H1 (cell line): Measurements from ENCODE around the gene RGS14. TPM values are rescaled to one million over a fixed set of nuclear protein-coding genes. Genes with fewer than 3 reads are reported as not detected.

Experiments used
- CTCF ChIA-PET: fragments of 300-600 bp; sonication (Branson Sonifier 250); formaldehyde crosslinking; loops from one replicate; lab custom pipeline; 2021; ENCODE audit not compliant: partially characterized antibody; lab: Charles Lee
- POLR2A ChIA-PET: fragments of 300-600 bp; sonication (Branson Sonifier 250); formaldehyde crosslinking; loops from one replicate; lab custom pipeline; 2021; ENCODE audit warnings: inconsistent platforms; ENCODE audit not compliant: partially characterized antibody; lab: Charles Lee
- DNase-seq, 2 experiments: peaks; one replicate each; pipeline versions ENCODE4 v3.0.0 to v3.0.0-alpha.2; 2010 to 2022; ENCODE audit warnings: low spot score in 2 of 2, low read depth in 1 of 2, mixed read lengths in 1 of 2
- FAIRE-seq: peaks from 2 replicates; lab custom pipeline; 2011; peaks lifted over from hg19 to GRCh38; lab: Jason Lieb, UNC
- H2AFZ ChIP-seq: 2 replicates; pipeline ENCODE4 v1.8.1; 2012; ENCODE audit warnings: low read length, inconsistent platforms
- H2AK5ac ChIP-seq: 2 replicates; pipeline ENCODE4 v1.6.1; 2013; ENCODE audit warnings: low read depth, low read length
- H2BK120ac ChIP-seq: replicated peaks from 2 replicates; pipeline ENCODE3; 2013; ENCODE audit warnings: low read depth, low read length, inconsistent platforms
- H2BK12ac ChIP-seq: 2 replicates; pipeline ENCODE4 v1.6.1; 2013; ENCODE audit warnings: low read depth, low read length
- H2BK15ac ChIP-seq: 2 replicates; pipeline ENCODE4 v1.6.1; 2013; ENCODE audit warnings: low read length
- H2BK20ac ChIP-seq: 2 replicates; pipeline ENCODE4 v1.6.1; 2013; ENCODE audit warnings: low read length
- H2BK5ac ChIP-seq: 2 replicates; pipeline ENCODE4 v1.6.1; 2013; ENCODE audit warnings: low read depth, low read length
- H3K14ac ChIP-seq: 2 replicates; pipeline ENCODE4 v1.6.1; 2013; ENCODE audit warnings: inconsistent platforms; ENCODE audit not compliant: insufficient read length
- H3K18ac ChIP-seq: 2 replicates; pipeline ENCODE4 v1.6.1; 2013; ENCODE audit warnings: low read length; ENCODE audit errors: extremely low read depth
- H3K23ac ChIP-seq: 2 replicates; pipeline ENCODE4 v1.6.1; 2013; ENCODE audit warnings: inconsistent platforms; ENCODE audit not compliant: insufficient read length
- H3K23me2 ChIP-seq: 2 replicates; pipeline ENCODE4 v1.6.1; 2013; ENCODE audit warnings: low read depth, low read length
- H3K27ac ChIP-seq: 2 replicates; pipeline ENCODE4 v1.6.1; 2011; ENCODE audit warnings: low read depth, low read length, inconsistent platforms
- H3K27me3 ChIP-seq, 4 experiments: replicated peaks in 1 of 4; 1 replicate in 1 of 4; 2 replicates in 3 of 4; pipeline versions ENCODE4 v1.6.1 to v1.8.1; 2011 to 2013; ENCODE audit warnings: low read length in 3 of 4, mild to moderate bottlenecking in 3 of 4, inconsistent platforms in 2 of 4, mixed read lengths in 2 of 4, moderate library complexity in 1 of 4; ENCODE audit not compliant: control insufficient read depth in 3 of 4, insufficient read depth in 3 of 4; ENCODE audit errors: extremely low read depth in 1 of 4
- H3K36me3 ChIP-seq, 4 experiments: 2 replicates each; pipeline versions ENCODE4 v1.6.1 to v1.8.1; 2011 to 2013; ENCODE audit warnings: mild to moderate bottlenecking in 4 of 4, low read length in 3 of 4, moderate library complexity in 2 of 4, control low read depth in 1 of 4, inconsistent platforms in 1 of 4; ENCODE audit not compliant: insufficient read depth in 4 of 4, control insufficient read depth in 2 of 4
- H3K4ac ChIP-seq: replicated peaks from 2 replicates; pipeline ENCODE3; 2013; ENCODE audit warnings: low read length, low read depth, mixed read lengths, inconsistent platforms; ENCODE audit not compliant: insufficient read length
- H3K4me1 ChIP-seq, 4 experiments: replicated peaks in 1 of 4; 1 replicate in 1 of 4; 2 replicates in 3 of 4; pipeline versions ENCODE4 v1.6.1 to v1.8.1; 2011 to 2013; ENCODE audit warnings: low read length in 3 of 4, inconsistent platforms in 2 of 4, mixed read lengths in 1 of 4; ENCODE audit not compliant: insufficient read depth in 4 of 4, control insufficient read depth in 3 of 4
- H3K4me2 ChIP-seq, 2 experiments: 2 replicates each; pipeline versions ENCODE4 v1.6.1 to v1.8.1; 2011 to 2013; ENCODE audit warnings: low read depth in 2 of 2, low read length in 2 of 2, control low read depth in 1 of 2, inconsistent platforms in 1 of 2, mild to moderate bottlenecking in 1 of 2; ENCODE audit not compliant: insufficient read depth in 1 of 2
- H3K4me3 ChIP-seq, 4 experiments: fragments of 200-600, 300-600 bp in 1 of 4; sonication (generic), shearing (Covaris generic), sonication (Bioruptor Twin) in 1 of 4; 2 replicates each; pipeline versions ENCODE4 v1.5.1 to v1.8.1; 2011 to 2016; ENCODE audit warnings: low read length in 4 of 4, low read depth in 3 of 4, control low read depth in 2 of 4, inconsistent platforms in 2 of 4, mild to moderate bottlenecking in 2 of 4, mixed read lengths in 1 of 4, moderate library complexity in 1 of 4; ENCODE audit not compliant: insufficient read depth in 2 of 4; ENCODE audit errors: extremely low read depth in 1 of 4
- H3K56ac ChIP-seq: replicated peaks from 2 replicates; pipeline ENCODE3; 2013; ENCODE audit warnings: low read depth, mild to moderate bottlenecking, mixed read lengths, low read length, inconsistent platforms; ENCODE audit not compliant: insufficient read length
- H3K79me1 ChIP-seq: 2 replicates; pipeline ENCODE4 v1.6.1; 2013; ENCODE audit warnings: low read depth, low read length, control low read depth
- H3K79me2 ChIP-seq, 2 experiments: 2 replicates each; pipeline versions ENCODE4 v1.6.1 to v1.8.1; 2012 to 2013; ENCODE audit warnings: low read length in 2 of 2, mild to moderate bottlenecking in 2 of 2, inconsistent platforms in 1 of 2; ENCODE audit not compliant: insufficient read depth in 2 of 2, control insufficient read depth in 1 of 2
- H3K9ac ChIP-seq, 4 experiments: replicated peaks in 1 of 4; 1 replicate in 1 of 4; 2 replicates in 3 of 4; pipeline versions ENCODE4 v1.6.1 to v1.8.1; 2011 to 2013; ENCODE audit warnings: low read depth in 3 of 4, low read length in 3 of 4, control low read depth in 2 of 4, mild to moderate bottlenecking in 2 of 4, moderate library complexity in 2 of 4, inconsistent platforms in 1 of 4; ENCODE audit errors: extremely low read depth in 1 of 4
- H3K9me3 ChIP-seq, 2 experiments: 2 replicates each; pipeline versions ENCODE4 v1.6.1 to v1.8.1; 2012 to 2013; ENCODE audit warnings: mild to moderate bottlenecking in 2 of 2, moderate library complexity in 2 of 2, control low read depth in 1 of 2, inconsistent platforms in 1 of 2, low read depth in 1 of 2, low read length in 1 of 2, mixed read lengths in 1 of 2; ENCODE audit not compliant: insufficient read depth in 2 of 2
- H4K20me1 ChIP-seq, 2 experiments: replicated peaks in 1 of 2; 2 replicates each; pipeline versions ENCODE3 to v1.8.1; 2011 to 2013; ENCODE audit warnings: inconsistent platforms in 2 of 2, low read length in 2 of 2, mild to moderate bottlenecking in 1 of 2; ENCODE audit not compliant: insufficient read depth in 2 of 2, control insufficient read depth in 1 of 2
- H4K5ac ChIP-seq: 2 replicates; pipeline ENCODE4 v1.6.1; 2013; ENCODE audit warnings: low read length, low read depth, mixed read lengths, inconsistent platforms; ENCODE audit not compliant: insufficient read length
- H4K8ac ChIP-seq: 2 replicates; pipeline ENCODE4 v1.8.0; 2013; ENCODE audit warnings: mild to moderate bottlenecking, moderate library complexity, low read length, inconsistent platforms; ENCODE audit not compliant: insufficient read depth; ENCODE audit errors: extremely low read depth
- H4K91ac ChIP-seq: replicated peaks from 2 replicates; pipeline ENCODE3; 2013; ENCODE audit warnings: low read length, mixed read lengths, inconsistent platforms; ENCODE audit not compliant: insufficient read length
- CREB1 ChIP-seq: IDR thresholded peaks from 2 replicates; pipeline ENCODE4 v1.6.1; 2012; ENCODE audit warnings: inconsistent platforms
- JUN ChIP-seq: IDR thresholded peaks from 2 replicates; pipeline ENCODE4 v1.6.1; 2011; ENCODE audit warnings: low read depth, mild to moderate bottlenecking, improper control_type of control experiment, low read length
- KDM4A ChIP-seq: IDR thresholded peaks from one replicate; pipeline ENCODE4 v1.7.1; 2012; ENCODE audit warnings: low read depth, mild to moderate bottlenecking, moderate library complexity, low read length, inconsistent platforms; ENCODE audit not compliant: severe bottlenecking
- PHF8 ChIP-seq: fragments of 200-600 bp; sonication (generic); conservative IDR thresholded peaks from 2 replicates; pipeline ENCODE4 v1.7.1; 2012; ENCODE audit warnings: low read depth, mild to moderate bottlenecking, inconsistent platforms, low read length, moderate library complexity
- RXRA ChIP-seq: IDR thresholded peaks from 2 replicates; pipeline ENCODE4 v1.6.1; 2011; ENCODE audit warnings: low read depth, mild to moderate bottlenecking, low read length, moderate library complexity; ENCODE audit not compliant: insufficient read depth
- SIN3A ChIP-seq, 2 experiments: IDR thresholded peaks in 1 of 2; conservative IDR thresholded peaks in 1 of 2; 2 replicates each; pipeline ENCODE4 v1.6.1; 2011 to 2012; ENCODE audit warnings: low read length in 2 of 2, improper control_type of control experiment in 1 of 2, low read depth in 1 of 2, mild to moderate bottlenecking in 1 of 2
- SIRT6 ChIP-seq: IDR thresholded peaks from one replicate; pipeline ENCODE4 v1.7.1; 2012; ENCODE audit warnings: low read length, inconsistent platforms
- SP4 ChIP-seq: IDR thresholded peaks from 2 replicates; pipeline ENCODE4 v1.6.1; 2012; ENCODE audit warnings: low read length, inconsistent platforms
- TEAD4 ChIP-seq: IDR thresholded peaks from 2 replicates; pipeline ENCODE4 v1.6.1; 2012; ENCODE audit warnings: low read depth, low read length, inconsistent platforms, mixed read lengths
- USF2 ChIP-seq: IDR thresholded peaks from 2 replicates; pipeline ENCODE4 v1.6.1; 2011; ENCODE audit warnings: low read length, improper control_type of control experiment
- WGBS, 2 experiments: shearing (Covaris generic) in 1 of 2; methylation state at CpG; one replicate each; pipeline versions ENCODE4 v1.1.6 to v1.1.7; 2013 to 2015; ENCODE audit warnings: low lambda C conversion rate in 2 of 2, mixed read lengths in 2 of 2, inconsistent platforms in 1 of 2, low coverage in 1 of 2, missing lambda C conversion rate in 1 of 2; ENCODE audit not compliant: insufficient replicate concordance in 2 of 2, insufficient coverage in 1 of 2, insufficient read length in 1 of 2; ENCODE audit errors: extremely low coverage in 1 of 2, missing lambda C conversion rate in 1 of 2; 5-methylcytosine and 5-hydroxymethylcytosine counted together
- polyA plus RNA-seq, 7 experiments: library from polyadenylated mRNA; depleted of rRNA in 3 of 7; stranded (reverse) in 5 of 7; unstranded in 2 of 7; fragments of >200 nt in 5 of 7; fragments of 200-250 nt in 2 of 7; gene quantifications; 1 replicate in 5 of 7; 2 replicates in 1 of 7; 4 replicates in 1 of 7; pipeline versions ENCODE4 v1.2.1 to v1.2.3, GENCODE V29; 2011 to 2013; ENCODE audit warnings: missing spikeins in 2 of 7, mixed read lengths in 2 of 7
- total RNA-seq: library from RNA; stranded (reverse); fragmentation: NEBNext Ultra II Directional; extraction: Animal tissue kit (Norgen Biotek cat#: 25700); gene quantifications from 2 replicates; pipeline ENCODE4 v1.2.1, GENCODE V29; 2021

The RGS14 gene
- total and polyA plus RNA-seq, 2 of the 8 experiments (the other 6 are each of a cell fraction or from before 2014, with no cell fraction given): 24.4 to 46.1 TPM

DNA sequence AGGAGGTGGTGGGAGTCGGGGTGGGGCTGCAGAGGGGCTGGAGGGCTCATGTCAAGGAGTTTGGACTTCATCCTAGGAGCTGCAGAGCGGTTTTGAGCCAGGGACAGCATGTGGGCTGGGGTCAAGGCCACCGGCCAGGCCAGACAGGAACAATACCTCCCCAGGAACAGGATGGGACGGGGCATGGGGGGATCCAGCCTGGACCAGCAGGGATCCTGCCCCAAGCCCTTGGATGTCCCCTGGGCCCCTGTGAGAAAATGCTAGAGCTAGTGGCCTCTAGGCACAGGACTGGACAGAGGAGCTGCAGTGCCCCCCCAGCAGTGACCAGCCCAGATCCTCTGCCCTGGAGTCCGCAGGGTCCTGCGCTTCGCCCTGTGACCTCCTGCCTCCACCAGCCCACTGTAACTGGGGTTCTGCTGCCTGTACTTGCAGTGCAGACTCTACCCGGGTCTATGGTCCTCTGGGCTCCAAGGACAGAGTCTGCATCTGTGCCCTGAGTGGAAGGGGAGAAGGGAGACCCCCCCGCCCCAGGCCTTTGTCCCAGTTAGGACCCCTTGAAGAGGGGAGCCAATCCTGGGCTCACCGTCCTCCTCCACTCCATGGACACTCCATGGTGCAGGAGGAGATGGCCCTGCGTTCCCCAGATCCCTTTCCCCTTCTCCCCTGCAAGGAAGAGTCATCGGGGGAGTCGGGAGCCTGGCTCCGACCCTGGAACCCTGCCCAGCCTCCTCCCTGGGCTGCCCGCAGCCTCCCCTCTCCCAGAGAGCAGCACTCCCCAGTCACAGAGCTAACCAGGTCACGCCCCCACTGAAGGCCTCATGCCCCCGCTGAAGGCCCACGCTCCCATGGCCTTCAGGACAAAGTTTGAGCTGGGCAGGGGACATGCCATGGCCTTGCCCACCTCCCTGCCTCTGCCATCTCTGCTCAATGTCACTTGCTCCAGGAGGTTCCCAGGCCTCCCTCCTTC lies 43.1 kb upstream of the RGS14 start:
- H3K4ac ChIP-seq: no peak overlapping the region
- H3K9me3 ChIP-seq: no peaks in the 10 kb centered on the region
- no peak overlapping the region for H3K56ac ChIP-seq
- no peaks in the 10 kb centered on the region for H3K79me1 ChIP-seq
- H3K18ac ChIP-seq: no peak overlapping the region
- H3K23me2 ChIP-seq: peaks cover 11% of the 10 kb centered on the region
- FAIRE-seq (no peak), DNase-seq (no peak)
- no peak overlapping the region for H3K9ac ChIP-seq
- peaks cover 0 to 8% of the 10 kb centered on the region in 2 experiments for H4K20me1 ChIP-seq
- no peak overlapping the region for H3K14ac ChIP-seq
- no peaks in the 10 kb centered on the region for H3K27me3 ChIP-seq
- H3K23ac ChIP-seq: no peak overlapping the region
- H3K27ac ChIP-seq: no peak overlapping the region
- no peak overlapping the region for H3K4me3 ChIP-seq
- H2BK120ac ChIP-seq: no peak overlapping the region
- 0 out of 2 replicates have a peak overlapping the region, but pooled peaks have one; percentile 61 for H2BK15ac ChIP-seq
- H2BK5ac ChIP-seq: no peak overlapping the region; the same call in 1 of the 2 replicates
- H3K4me1 ChIP-seq: peaks cover 0 to 19% (median 14%) of the 10 kb centered on the region in 4 experiments; a peak in 6 of 7 replicates
- 89% methylated on average over 13 of the region's 18 CpGs; no CpG with 5 or more reads in 1 of the 2 experiments for WGBS, 2 experiments
- ChIA-PET CTCF (interaction anchor here (1.0 to 16.6 kb wide), 6 partner anchors 11 to 135 kb away, joined by 3 to 251 read pairs (median 8); no protein-coding TSS in a partner anchor), POLR2A (interaction anchor here (0.6 to 6.0 kb wide), 6 partner anchors 12 to 246 kb away, joined by 3 to 26 read pairs (median 5); partner anchors contain the start of genes LMAN2, PRELID1 and RAB24)
- peak overlapping the region; percentile 32; the same call in 1 of the 2 replicates for H4K8ac ChIP-seq
- no peaks in the 10 kb centered on the region for H3K36me3 ChIP-seq
- H2BK12ac ChIP-seq: peak overlapping the region; percentile 60; the same call in 1 of the 2 replicates
- no peak overlapping the region for H3K4me2 ChIP-seq
- H2AK5ac ChIP-seq: no peak overlapping the region; the same call in 1 of the 2 replicates
- H4K5ac ChIP-seq: no peak overlapping the region
- H2BK20ac ChIP-seq: no peak overlapping the region
- H4K91ac ChIP-seq: no peak overlapping the region
- H2AFZ ChIP-seq: no peak overlapping the region
- no peaks in the 10 kb centered on the region for H3K79me2 ChIP-seq
- TF ChIP-seq TEAD4 (no peak), RXRA (no peak), SIRT6 (no peak), PHF8 (no peak), SP4 (no peak), KDM4A (no peak), JUN (no peak), CREB1 (no peak), SIN3A (conservative IDR thresholded peaks at IDR 0.05 in 1 of 2, IDR thresholded peaks at IDR 0.05 in 1 of 2; ENCODE audit: low read depth in 1 of 2, low read length in 2 of 2) (no peak), USF2 (no peak)
